Activated CD4-positive, alpha-beta T cell treated with anti-CD3 and anti-CD28 coated beads, Interleukin-2, amount 10 ng/mL, durations not matched to agents 7 days and 5 days (primary cell): ENCODE data around the gene IPO8. TPM values are rescaled to one million over a fixed set of nuclear protein-coding genes. Genes with fewer than 3 reads are reported as not detected.
"Not testable (repeated sequence)": the region's sequence is repeated elsewhere in the genome, so short reads cannot be mapped to it uniquely, and the experiment has no call there.

Experiments used
- CTCF ChIA-PET: fragments of 350-600 bp; sonication (Branson Sonifier 250); formaldehyde crosslinking; loops from one replicate; lab custom pipeline; 2021; ENCODE audit warnings: antibody characterized with exemption; lab: Charles Lee
- POLR2A ChIA-PET: fragments of 350-600 bp; sonication (Branson Sonifier 250); formaldehyde crosslinking; loops from one replicate; lab custom pipeline; 2021; ENCODE audit warnings: antibody characterized with exemption; lab: Charles Lee
- DNase-seq: peaks from one replicate; pipeline ENCODE4 v3.0.0-alpha.2; 2020
- H3K27ac Mint-ChIP-seq: one replicate; pipeline ENCODE4 v1.8.0; 2021; ENCODE audit warnings: mild to moderate bottlenecking, moderate library complexity, mixed read lengths
- H3K27me3 Mint-ChIP-seq: one replicate; pipeline ENCODE4 v1.8.0; 2021; ENCODE audit warnings: mixed read lengths
- H3K36me3 Mint-ChIP-seq: one replicate; pipeline ENCODE4 v1.8.0; 2021; ENCODE audit warnings: low read depth, mixed read lengths
- H3K4me1 Mint-ChIP-seq: one replicate; pipeline ENCODE4 v1.8.0; 2021; ENCODE audit warnings: mixed read lengths
- H3K4me3 Mint-ChIP-seq: one replicate; pipeline ENCODE4 v1.8.0; 2021; ENCODE audit warnings: mild to moderate bottlenecking, moderate library complexity, mixed read lengths
- H3K9me3 Mint-ChIP-seq: one replicate; pipeline ENCODE4 v1.8.0; 2021; ENCODE audit warnings: mixed read lengths
- total RNA-seq, 2 experiments: library from RNA; stranded (reverse); gene quantifications; one replicate each; pipeline ENCODE4 v1.2.3, GENCODE V29; 2021

IPO8 gene
- total RNA-seq, 2 experiments from 2014 or later = 57.4 to 58.2 TPM

GRCh38 chr12:30617346-30618016 lies 78.2 kb downstream of the IPO8 start:
- Mint-ChIP-seq H3K4me3 (no peak overlapping the region), H3K27me3 (no peaks in the 10 kb centered on the region), H3K36me3 (peaks cover 2% of the 10 kb centered on the region), H3K27ac (no peak overlapping the region), H3K4me1 (peaks cover 2% of the 10 kb centered on the region), H3K9me3 (no peaks in the 10 kb centered on the region)
- DNase-seq = no peak
- CTCF ChIA-PET = no interaction called here
- POLR2A ChIA-PET = no interaction called here

- Mint-ChIP-seq H3K27ac (no peak overlapping the region), H3K27me3 (no peaks in the 10 kb centered on the region), H3K9me3 (peaks cover 8% of the 10 kb centered on the region), H3K4me3 (no peak overlapping the region), H3K4me1 (no peaks in the 10 kb centered on the region), H3K36me3 (no peaks in the 10 kb centered on the region)
- POLR2A ChIA-PET = no interaction called here
- no peak for DNase-seq
- CTCF ChIA-PET = interaction anchor here (0.7 kb wide), 1 partner anchor 185 kb away, joined by 4 read pairs; no protein-coding TSS in a partner anchor
These were observed 81.6 kb downstream of the IPO8 start for GRCh38 chr12:30614031-30614430.

GRCh38 chr12:30613119-30613830 lies 82.4 kb downstream of the IPO8 start:
- H3K9me3 Mint-ChIP-seq = peaks cover 8% of the 10 kb centered on the region
- H3K36me3 Mint-ChIP-seq = no peaks in the 10 kb centered on the region
- POLR2A ChIA-PET = no interaction called here
- DNase-seq = no peak
- H3K4me1 Mint-ChIP-seq = no peaks in the 10 kb centered on the region
- H3K27ac Mint-ChIP-seq = no peak overlapping the region
- CTCF ChIA-PET = interaction anchor here (0.6 kb wide), 1 partner anchor 695 kb away, joined by 3 read pairs; no protein-coding TSS in a partner anchor
- H3K27me3 Mint-ChIP-seq = no peaks in the 10 kb centered on the region
- H3K4me3 Mint-ChIP-seq = no peak overlapping the region

- Mint-ChIP-seq H3K9me3 (peaks cover 10% of the 10 kb centered on the region), H3K27me3 (peaks cover 4% of the 10 kb centered on the region), H3K4me3 (no peak overlapping the region), H3K27ac (no peak overlapping the region), H3K36me3 (no peaks in the 10 kb centered on the region), H3K4me1 (no peaks in the 10 kb centered on the region)
- ChIA-PET CTCF (no interaction called here), POLR2A (no interaction called here)
- no peak for DNase-seq
These were observed 85.0 kb downstream of the IPO8 start for GRCh38 chr12:30610718-30611117.

- H3K9me3 Mint-ChIP-seq = peaks cover 12% of the 10 kb centered on the region
- H3K4me3 Mint-ChIP-seq, H3K27me3 Mint-ChIP-seq, DNase-seq, CTCF ChIA-PET, H3K4me1 Mint-ChIP-seq, POLR2A ChIA-PET, H3K36me3 Mint-ChIP-seq, H3K27ac Mint-ChIP-seq: not testable (repeated sequence)
These were observed 85.8 kb downstream of the IPO8 start for GRCh38 chr12:30609819-30610218.

DNA sequence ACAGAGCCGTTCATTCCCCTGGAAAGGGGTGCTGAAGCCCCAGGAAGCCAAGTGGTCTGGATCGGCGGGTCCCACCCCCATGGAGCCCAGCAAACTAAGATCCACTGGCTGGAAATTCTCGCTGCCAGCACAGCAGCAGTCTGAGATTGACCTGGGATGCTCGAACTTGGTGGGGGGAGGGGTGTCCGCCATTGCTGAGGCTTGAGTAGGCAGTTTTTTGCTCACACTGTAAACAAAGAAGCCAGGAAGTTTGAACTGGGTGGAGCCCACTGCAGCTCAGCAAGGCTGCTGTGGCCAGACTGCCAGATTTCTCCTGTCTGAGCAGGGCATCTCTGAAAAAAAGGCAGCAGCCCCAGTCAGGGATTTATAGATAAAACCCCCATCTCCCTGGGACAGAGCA lies 91.4 kb downstream of the IPO8 start:
- DNase-seq, H3K4me1 Mint-ChIP-seq, H3K4me3 Mint-ChIP-seq, H3K27me3 Mint-ChIP-seq, CTCF ChIA-PET, H3K27ac Mint-ChIP-seq, H3K36me3 Mint-ChIP-seq, POLR2A ChIA-PET: not testable (repeated sequence)
- H3K9me3 Mint-ChIP-seq = peaks cover 15% of the 10 kb centered on the region

DNA sequence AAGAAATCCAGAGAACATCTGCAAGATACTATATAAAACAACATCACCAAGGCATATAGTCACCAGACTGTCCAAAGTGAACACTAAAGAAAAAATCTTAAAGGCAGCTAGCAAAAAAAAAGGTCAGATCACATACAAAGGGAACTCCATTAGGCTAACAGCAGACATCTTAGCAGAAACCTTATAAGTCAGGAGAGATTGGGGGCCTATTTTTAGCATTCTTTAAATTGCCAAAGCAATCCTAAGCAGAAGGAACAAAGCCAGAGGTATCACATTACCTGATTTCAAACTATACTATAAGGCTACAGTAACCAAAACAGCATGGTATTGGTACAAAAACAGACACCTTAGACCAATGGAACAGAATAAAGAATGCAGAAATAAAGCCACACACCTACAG lies 92.5 kb downstream of the IPO8 start:
- no peak for DNase-seq
- H3K9me3 Mint-ChIP-seq = peaks cover 13% of the 10 kb centered on the region
- H3K27ac Mint-ChIP-seq = no peak overlapping the region
- no peaks in the 10 kb centered on the region for H3K36me3 Mint-ChIP-seq
- no peaks in the 10 kb centered on the region for H3K4me1 Mint-ChIP-seq
- POLR2A ChIA-PET = no interaction called here
- H3K4me3 Mint-ChIP-seq = no peak overlapping the region
- H3K27me3 Mint-ChIP-seq = peaks cover 4% of the 10 kb centered on the region
- CTCF ChIA-PET = no interaction called here

- Mint-ChIP-seq H3K27ac (no peak overlapping the region), H3K4me3 (no peak overlapping the region), H3K27me3 (peaks cover 4% of the 10 kb centered on the region), H3K36me3 (no peaks in the 10 kb centered on the region), H3K9me3 (peaks cover 12% of the 10 kb centered on the region), H3K4me1 (no peaks in the 10 kb centered on the region)
- ChIA-PET CTCF (no interaction called here), POLR2A (no interaction called here)
- no peak for DNase-seq
These were observed 93.0 kb downstream of the IPO8 start for GRCh38 chr12:30602678-30603077.

GRCh38 chr12:30599608-30600007 lies 96.1 kb downstream of the IPO8 start:
- ChIA-PET POLR2A (no interaction called here), CTCF (no interaction called here)
- no peaks in the 10 kb centered on the region for H3K36me3 Mint-ChIP-seq
- DNase-seq = no peak
- no peaks in the 10 kb centered on the region for H3K27me3 Mint-ChIP-seq
- H3K4me3 Mint-ChIP-seq = no peak overlapping the region
- no peak overlapping the region for H3K27ac Mint-ChIP-seq
- H3K4me1 Mint-ChIP-seq = no peaks in the 10 kb centered on the region
- H3K9me3 Mint-ChIP-seq = peaks cover 9% of the 10 kb centered on the region

DNA sequence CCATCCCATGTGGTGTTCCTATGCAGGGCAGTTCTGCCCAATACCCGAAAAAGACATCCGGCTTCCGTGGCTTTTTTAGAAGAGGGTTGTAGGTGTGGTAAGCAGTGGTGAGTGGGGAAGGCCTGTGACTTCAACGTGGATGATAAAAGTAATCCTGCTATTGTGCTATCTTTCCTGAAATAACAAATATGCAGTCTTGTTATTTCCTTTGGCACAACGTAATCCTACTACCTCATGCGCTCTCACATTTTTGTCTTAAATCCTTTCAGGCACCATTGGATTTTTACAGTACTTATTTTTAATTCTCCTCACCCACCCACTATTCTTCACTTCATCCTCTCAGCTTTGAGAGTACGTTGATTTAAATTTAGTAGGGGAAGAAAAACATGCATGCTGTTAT lies 96.8 kb downstream of the IPO8 start:
- no peaks in the 10 kb centered on the region for H3K27me3 Mint-ChIP-seq
- no peak overlapping the region for H3K4me3 Mint-ChIP-seq
- no peak for DNase-seq
- no peak overlapping the region for H3K27ac Mint-ChIP-seq
- no peaks in the 10 kb centered on the region for H3K4me1 Mint-ChIP-seq
- peaks cover 9% of the 10 kb centered on the region for H3K9me3 Mint-ChIP-seq
- POLR2A ChIA-PET = no interaction called here
- H3K36me3 Mint-ChIP-seq = no peaks in the 10 kb centered on the region
- CTCF ChIA-PET = no interaction called here

- no peaks in the 10 kb centered on the region for H3K4me1 Mint-ChIP-seq
- no peaks in the 10 kb centered on the region for H3K9me3 Mint-ChIP-seq
- ChIA-PET POLR2A (no interaction called here), CTCF (no interaction called here)
- no peaks in the 10 kb centered on the region for H3K27me3 Mint-ChIP-seq
- H3K27ac Mint-ChIP-seq = no peak overlapping the region
- H3K4me3 Mint-ChIP-seq = no peak overlapping the region
- H3K36me3 Mint-ChIP-seq = no peaks in the 10 kb centered on the region
- no peak for DNase-seq
These were observed 99.9 kb downstream of the IPO8 start for GRCh38 chr12:30595742-30596141.

DNA sequence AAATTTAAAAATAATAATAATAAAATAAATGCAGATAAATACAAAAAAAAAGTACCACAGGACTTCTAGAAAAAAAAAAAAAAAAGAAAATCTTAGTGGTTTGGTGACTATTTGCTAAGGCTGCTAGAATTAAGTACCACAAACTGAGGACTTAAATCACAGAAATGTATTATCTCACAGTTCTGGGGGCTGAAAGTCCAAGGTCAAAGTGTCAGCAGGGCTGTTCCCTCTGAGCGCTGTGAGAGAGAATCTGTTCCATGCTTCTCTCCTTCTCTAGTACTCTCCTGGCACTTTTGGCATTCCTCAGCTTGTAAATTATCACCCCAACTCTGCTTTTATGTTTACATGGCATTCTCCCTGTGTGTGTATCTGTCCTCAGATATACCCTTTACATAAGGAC lies 101.2 kb downstream of the IPO8 start:
- Mint-ChIP-seq H3K4me1 (no peaks in the 10 kb centered on the region), H3K27me3 (no peaks in the 10 kb centered on the region), H3K9me3 (no peaks in the 10 kb centered on the region), H3K4me3 (no peak overlapping the region), H3K27ac (no peak overlapping the region), H3K36me3 (no peaks in the 10 kb centered on the region)
- POLR2A ChIA-PET = no interaction called here
- CTCF ChIA-PET = no interaction called here
- no peak for DNase-seq

- H3K4me3 Mint-ChIP-seq, H3K9me3 Mint-ChIP-seq, H3K27me3 Mint-ChIP-seq, H3K36me3 Mint-ChIP-seq, DNase-seq, H3K4me1 Mint-ChIP-seq, H3K27ac Mint-ChIP-seq, POLR2A ChIA-PET, CTCF ChIA-PET: not testable (repeated sequence)
These were observed 107.1 kb downstream of the IPO8 start for GRCh38 chr12:30588572-30588971.
